Activated naive CD4-positive, alpha-beta T cell treated with anti-CD3 and anti-CD28 coated beads, Interleukin-2, amount 50 U/mL, for 24 hours (primary cell): ENCODE results near the gene TEX14.
"Not testable (repeated sequence)": the region's sequence is repeated elsewhere in the genome, so short reads cannot be mapped to it uniquely, and the experiment has no call there.

Experiments used
- H3K27ac Mint-ChIP-seq: one replicate; pipeline ENCODE4 v1.8.0; 2021; ENCODE audit warnings: mild to moderate bottlenecking, mixed read lengths
- H3K27me3 Mint-ChIP-seq: one replicate; pipeline ENCODE4 v1.8.0; 2021; ENCODE audit warnings: mixed read lengths
- H3K36me3 Mint-ChIP-seq: one replicate; pipeline ENCODE4 v1.8.0; 2021; ENCODE audit warnings: mixed read lengths
- H3K4me1 Mint-ChIP-seq: one replicate; pipeline ENCODE4 v1.8.0; 2021; ENCODE audit warnings: mixed read lengths
- H3K4me3 Mint-ChIP-seq: one replicate; pipeline ENCODE4 v1.8.0; 2021; ENCODE audit warnings: mild to moderate bottlenecking, mixed read lengths
- H3K9me3 Mint-ChIP-seq: one replicate; pipeline ENCODE4 v1.8.0; 2021; ENCODE audit warnings: mixed read lengths

TEX14 gene

DNA sequence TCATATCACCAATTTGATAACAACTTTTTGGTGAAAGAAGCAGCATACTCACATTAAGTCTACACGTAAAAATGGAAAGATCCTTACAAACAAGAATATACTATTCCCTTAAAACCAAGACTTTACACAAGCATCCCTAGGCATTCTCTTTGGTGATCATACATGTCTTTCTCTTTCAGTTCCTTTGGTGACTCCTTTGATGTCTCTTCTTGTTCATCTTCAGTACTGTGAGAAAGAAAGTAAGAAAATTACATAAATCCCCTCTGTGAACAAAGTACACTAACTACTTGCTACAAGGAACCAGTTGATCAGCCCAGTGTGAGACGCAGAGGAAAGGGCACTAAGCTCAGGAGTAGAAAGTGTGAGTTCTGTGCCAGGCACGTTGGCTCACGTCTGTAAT, 117.8 kb downstream of the TEX14 start:
- H3K4me1 Mint-ChIP-seq, result no peaks in the 10 kb centered on the region
- no peaks in the 10 kb centered on the region for H3K9me3 Mint-ChIP-seq
- H3K27me3 Mint-ChIP-seq, result no peaks in the 10 kb centered on the region
- H3K36me3 Mint-ChIP-seq, result no peaks in the 10 kb centered on the region
- H3K27ac Mint-ChIP-seq, result no peak overlapping the region
- no peak overlapping the region for H3K4me3 Mint-ChIP-seq

DNA sequence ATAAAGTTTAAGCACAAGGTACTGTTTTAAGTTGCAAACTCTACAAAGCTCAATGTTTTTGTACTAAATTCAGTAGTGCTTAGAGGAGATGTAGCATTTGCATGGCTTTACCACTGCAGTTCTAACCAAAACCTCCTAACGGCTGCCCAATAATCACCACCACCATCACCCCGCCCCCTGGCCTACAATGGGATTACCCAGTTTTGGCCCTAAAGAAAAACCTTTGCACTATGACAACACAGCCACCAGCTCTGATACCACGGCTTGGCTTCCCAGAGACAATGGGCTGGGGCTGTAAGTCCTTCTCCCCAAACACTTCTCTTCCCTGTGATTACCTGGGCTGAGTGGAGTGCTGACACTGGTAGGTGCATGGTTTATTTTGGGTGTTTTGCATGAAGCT, 119.0 kb downstream of the TEX14 start:
- Mint-ChIP-seq H3K9me3 (no peaks in the 10 kb centered on the region), H3K27me3 (no peaks in the 10 kb centered on the region), H3K4me3 (no peak overlapping the region), H3K27ac (no peak overlapping the region), H3K4me1 (no peaks in the 10 kb centered on the region), H3K36me3 (no peaks in the 10 kb centered on the region)

DNA sequence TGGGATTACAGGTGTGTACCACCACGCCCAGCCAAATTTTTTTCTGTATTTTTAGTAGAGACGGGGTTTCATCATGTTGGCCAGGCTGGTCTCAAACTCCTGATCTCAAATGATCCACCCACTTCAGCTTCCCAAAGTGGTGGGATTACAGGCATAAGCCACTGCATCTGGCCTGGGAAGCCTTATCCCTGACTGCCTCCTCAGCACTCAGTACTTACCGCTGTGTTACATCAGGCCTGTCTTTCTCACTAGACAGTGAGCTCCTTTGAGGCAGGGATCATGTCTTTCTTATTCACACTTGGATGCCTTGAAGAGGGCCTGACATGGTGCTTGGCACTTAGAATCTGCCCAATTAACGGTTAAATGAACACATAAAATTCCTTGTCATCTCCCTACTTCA, 121.1 kb downstream of the TEX14 start:
- no peak overlapping the region for H3K27ac Mint-ChIP-seq

DNA sequence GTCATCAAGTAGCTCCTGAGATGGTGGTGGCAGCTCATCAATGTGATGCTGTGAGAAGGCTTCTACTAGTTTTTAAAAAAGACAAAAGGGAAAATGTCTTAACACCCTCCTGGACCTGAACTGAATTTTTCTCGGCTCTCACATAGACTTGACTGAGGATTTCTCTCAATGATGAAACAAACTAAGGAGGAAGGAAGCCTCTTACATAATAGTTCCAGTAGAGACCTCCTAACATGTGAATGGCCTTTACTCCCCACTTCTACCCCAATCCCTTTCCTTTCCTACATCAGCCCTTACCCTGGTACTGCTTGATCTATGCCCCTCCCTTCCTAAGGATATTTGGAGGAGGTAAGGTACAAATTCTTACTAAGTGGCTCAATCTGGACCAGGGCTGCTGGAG, 122.6 kb downstream of the TEX14 start:
- no peaks in the 10 kb centered on the region for H3K27me3 Mint-ChIP-seq
- H3K4me3 Mint-ChIP-seq, result no peak overlapping the region
- H3K4me1 Mint-ChIP-seq, result no peaks in the 10 kb centered on the region
- no peaks in the 10 kb centered on the region for H3K36me3 Mint-ChIP-seq
- H3K27ac Mint-ChIP-seq, result no peak overlapping the region
- no peaks in the 10 kb centered on the region for H3K9me3 Mint-ChIP-seq

More for the DNA sequence above, 121.1 kb downstream of the TEX14 start:
- Mint-ChIP-seq H3K4me3 (no peak overlapping the region), H3K9me3 (no peaks in the 10 kb centered on the region), H3K4me1 (no peaks in the 10 kb centered on the region), H3K36me3 (no peaks in the 10 kb centered on the region), H3K27me3 (no peaks in the 10 kb centered on the region)

- H3K9me3 Mint-ChIP-seq, result no peaks in the 10 kb centered on the region
- H3K27me3 Mint-ChIP-seq, result no peaks in the 10 kb centered on the region
- no peak overlapping the region for H3K27ac Mint-ChIP-seq
- H3K4me1 Mint-ChIP-seq, result no peaks in the 10 kb centered on the region
- H3K4me3 Mint-ChIP-seq, result no peak overlapping the region
- H3K36me3 Mint-ChIP-seq, result no peaks in the 10 kb centered on the region
These were observed 123.6 kb downstream of the TEX14 start for GRCh38 chr17:58568044-58568799.

- no peaks in the 10 kb centered on the region for H3K36me3 Mint-ChIP-seq
These were observed 126.2 kb downstream of the TEX14 start for GRCh38 chr17:58565389-58566311.

GRCh38 chr17:58564971-58565370, 126.9 kb downstream of the TEX14 start:
- Mint-ChIP-seq H3K27me3 (no peaks in the 10 kb centered on the region), H3K27ac (no peak overlapping the region), H3K9me3 (no peaks in the 10 kb centered on the region)

More at GRCh38 chr17:58565389-58566311, 126.2 kb downstream of the TEX14 start:
- H3K9me3 Mint-ChIP-seq, result no peaks in the 10 kb centered on the region
- H3K4me3 Mint-ChIP-seq, result no peak overlapping the region
- no peak overlapping the region for H3K27ac Mint-ChIP-seq
- no peaks in the 10 kb centered on the region for H3K27me3 Mint-ChIP-seq
- H3K4me1 Mint-ChIP-seq, result no peaks in the 10 kb centered on the region

DNA sequence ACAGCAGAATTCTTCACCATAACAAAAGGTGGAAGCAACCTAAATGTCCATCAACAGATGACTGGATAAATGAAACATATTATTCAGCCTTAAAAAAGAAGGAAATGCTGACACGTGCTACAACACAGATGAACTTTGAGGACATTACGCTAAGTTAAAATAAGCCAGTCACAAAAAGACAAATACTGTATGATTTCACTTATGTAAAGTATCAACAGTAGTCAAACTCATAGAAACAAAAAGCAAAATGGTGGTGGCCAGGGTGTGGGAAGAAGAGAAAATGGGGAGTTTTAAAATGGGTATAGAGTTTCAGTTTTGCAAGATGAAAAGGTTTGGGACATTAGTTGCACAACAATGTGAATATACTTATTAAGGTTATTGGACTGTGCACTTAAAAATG, 127.6 kb downstream of the TEX14 start:
- Mint-ChIP-seq H3K4me3 (no peak overlapping the region), H3K4me1 (no peaks in the 10 kb centered on the region), H3K27me3 (peaks cover 1% of the 10 kb centered on the region), H3K36me3 (no peaks in the 10 kb centered on the region), H3K27ac (no peak overlapping the region), H3K9me3 (no peaks in the 10 kb centered on the region)

More at GRCh38 chr17:58564971-58565370, 126.9 kb downstream of the TEX14 start:
- no peaks in the 10 kb centered on the region for H3K4me1 Mint-ChIP-seq
- no peaks in the 10 kb centered on the region for H3K36me3 Mint-ChIP-seq
- no peak overlapping the region for H3K4me3 Mint-ChIP-seq

DNA sequence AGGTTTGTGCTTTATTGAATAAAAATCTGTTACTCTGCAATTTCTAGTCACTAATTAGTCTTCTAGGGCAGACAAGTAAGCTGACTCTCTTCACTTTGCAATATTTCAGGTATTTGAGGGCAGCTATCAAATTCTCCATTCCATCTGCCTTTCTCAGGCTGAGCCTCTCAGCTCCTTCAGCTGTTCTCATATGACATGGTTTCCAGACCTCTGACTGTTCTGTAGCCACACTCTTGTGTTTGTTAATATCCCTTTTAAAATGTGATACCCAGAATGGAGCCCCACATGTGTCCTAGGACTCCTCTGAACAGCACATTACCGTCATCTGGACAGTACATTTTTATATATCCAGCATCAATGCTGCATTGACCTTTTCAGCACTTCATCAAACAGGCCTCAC, 131.3 kb downstream of the TEX14 start:
- Mint-ChIP-seq H3K36me3 (no peaks in the 10 kb centered on the region), H3K27ac (no peak overlapping the region), H3K4me1 (peaks cover 6% of the 10 kb centered on the region), H3K4me3 (no peak overlapping the region), H3K27me3 (peaks cover 1% of the 10 kb centered on the region), H3K9me3 (no peaks in the 10 kb centered on the region)

DNA sequence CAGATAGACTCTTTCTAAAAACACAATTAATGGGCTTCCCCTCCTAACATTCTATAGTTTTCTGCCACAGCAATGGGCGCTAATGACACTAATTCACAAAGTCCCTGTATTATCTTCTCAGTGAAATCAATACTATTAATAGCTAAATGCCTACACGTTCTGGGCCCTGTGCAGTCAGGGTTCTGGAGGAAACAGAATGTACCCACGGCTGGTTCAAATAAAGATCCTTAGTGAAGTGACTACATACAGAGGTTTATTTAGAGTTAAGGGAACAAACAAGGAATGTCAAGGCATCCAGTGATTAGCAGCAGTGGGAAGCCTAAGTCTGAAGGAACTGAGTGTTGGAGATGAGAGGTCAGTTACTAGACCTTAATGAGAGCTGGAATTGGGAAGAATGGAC, 133.9 kb downstream of the TEX14 start:
- H3K4me3 Mint-ChIP-seq, result no peak overlapping the region
- H3K27ac Mint-ChIP-seq, result no peak overlapping the region
- no peaks in the 10 kb centered on the region for H3K9me3 Mint-ChIP-seq
- peaks cover 6% of the 10 kb centered on the region for H3K4me1 Mint-ChIP-seq
- peaks cover 1% of the 10 kb centered on the region for H3K27me3 Mint-ChIP-seq
- no peaks in the 10 kb centered on the region for H3K36me3 Mint-ChIP-seq

DNA sequence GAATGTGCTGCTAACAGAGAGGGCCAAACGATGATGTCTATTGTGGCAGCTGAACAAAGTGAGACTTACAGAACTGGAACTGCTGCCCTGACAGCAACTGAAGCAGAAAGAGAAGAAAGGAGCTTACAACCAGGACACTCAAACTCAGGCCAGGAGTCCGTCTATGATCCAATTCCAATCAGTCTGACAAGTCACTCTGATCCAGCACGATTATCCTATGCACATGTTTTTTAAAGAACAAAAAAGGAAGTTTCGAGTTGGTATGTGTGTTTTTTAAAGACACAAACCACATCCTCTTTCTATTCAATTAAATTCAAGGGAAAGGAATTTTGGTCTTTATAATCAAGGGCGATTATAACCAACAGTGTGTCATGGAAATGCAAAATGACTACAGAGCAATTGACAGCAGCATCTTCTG, 135.0 kb downstream of the TEX14 start:
- H3K36me3 Mint-ChIP-seq, result no peaks in the 10 kb centered on the region
- no peak overlapping the region for H3K4me3 Mint-ChIP-seq
- peaks cover 6% of the 10 kb centered on the region for H3K4me1 Mint-ChIP-seq
- H3K27ac Mint-ChIP-seq, result peak overlapping the region; percentile 60
- no peaks in the 10 kb centered on the region for H3K9me3 Mint-ChIP-seq
- H3K27me3 Mint-ChIP-seq, result peaks cover 1% of the 10 kb centered on the region

GRCh38 chr17:58555109-58555508, 136.7 kb downstream of the TEX14 start:
- H3K9me3 Mint-ChIP-seq, H3K4me1 Mint-ChIP-seq, H3K4me3 Mint-ChIP-seq, H3K36me3 Mint-ChIP-seq, H3K27me3 Mint-ChIP-seq, H3K27ac Mint-ChIP-seq: not testable (repeated sequence)

- no peak overlapping the region for H3K4me3 Mint-ChIP-seq
- H3K4me1 Mint-ChIP-seq, result no peaks in the 10 kb centered on the region
- no peaks in the 10 kb centered on the region for H3K27me3 Mint-ChIP-seq
- no peak overlapping the region for H3K27ac Mint-ChIP-seq
- H3K9me3 Mint-ChIP-seq, result no peaks in the 10 kb centered on the region
- H3K36me3 Mint-ChIP-seq, result no peaks in the 10 kb centered on the region
These were observed 150.6 kb downstream of the TEX14 start for GRCh38 chr17:58541249-58541648.

DNA sequence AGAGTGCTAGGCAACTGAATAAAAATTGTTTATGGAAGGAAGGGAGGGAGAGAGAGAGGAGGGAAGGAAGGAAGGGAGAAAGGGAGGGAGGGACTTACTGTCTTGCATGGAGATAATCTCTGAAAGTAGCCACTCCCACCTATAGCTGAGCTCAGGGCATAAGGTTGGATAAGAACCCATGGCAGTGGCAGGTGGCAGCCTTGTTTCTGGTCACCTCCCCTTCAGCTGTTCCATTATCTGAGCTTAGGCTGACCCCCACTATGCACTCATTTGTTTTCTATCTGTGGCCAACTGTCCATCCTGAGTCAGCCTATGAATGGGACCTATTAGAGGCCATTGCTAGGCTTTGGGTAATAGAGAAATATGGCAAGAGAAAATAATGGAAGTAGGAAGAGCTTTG, 152.1 kb downstream of the TEX14 start:
- H3K4me1 Mint-ChIP-seq, result no peaks in the 10 kb centered on the region
- no peaks in the 10 kb centered on the region for H3K27me3 Mint-ChIP-seq
- H3K36me3 Mint-ChIP-seq, result no peaks in the 10 kb centered on the region
- H3K4me3 Mint-ChIP-seq, result no peak overlapping the region
- no peaks in the 10 kb centered on the region for H3K9me3 Mint-ChIP-seq
- H3K27ac Mint-ChIP-seq, result no peak overlapping the region

DNA sequence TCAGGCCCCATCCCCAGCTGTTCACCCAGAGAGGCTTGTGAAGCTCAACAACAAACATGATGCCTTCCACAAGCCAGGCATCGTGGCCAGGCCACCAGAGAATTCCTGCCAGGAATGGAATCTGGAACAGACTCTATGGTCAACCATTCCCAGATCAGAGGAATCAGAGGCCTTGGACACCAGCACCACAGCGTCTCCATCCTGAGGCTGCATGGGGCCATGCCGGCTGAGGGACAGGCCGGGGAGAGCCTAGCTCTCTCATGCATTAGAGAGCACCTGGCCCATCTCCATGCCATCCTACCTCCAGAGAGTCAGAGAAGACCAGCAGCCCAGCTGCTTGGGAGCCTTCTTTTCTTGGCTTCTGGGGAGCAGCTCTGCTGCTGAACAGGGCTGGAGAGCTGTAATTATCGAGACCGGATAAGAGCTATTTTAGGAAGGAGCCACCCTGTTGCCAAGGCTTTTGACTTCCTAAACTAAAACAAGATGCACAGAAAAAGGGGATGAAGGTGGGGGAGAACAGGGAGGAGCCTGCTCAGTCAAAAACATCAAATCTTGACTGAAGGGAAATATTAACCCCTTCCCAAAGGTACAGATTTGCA, 152.9 kb downstream of the TEX14 start:
- Mint-ChIP-seq H3K36me3 (no peaks in the 10 kb centered on the region), H3K27me3 (no peaks in the 10 kb centered on the region), H3K4me1 (no peaks in the 10 kb centered on the region), H3K27ac (no peak overlapping the region), H3K9me3 (no peaks in the 10 kb centered on the region), H3K4me3 (no peak overlapping the region)

DNA sequence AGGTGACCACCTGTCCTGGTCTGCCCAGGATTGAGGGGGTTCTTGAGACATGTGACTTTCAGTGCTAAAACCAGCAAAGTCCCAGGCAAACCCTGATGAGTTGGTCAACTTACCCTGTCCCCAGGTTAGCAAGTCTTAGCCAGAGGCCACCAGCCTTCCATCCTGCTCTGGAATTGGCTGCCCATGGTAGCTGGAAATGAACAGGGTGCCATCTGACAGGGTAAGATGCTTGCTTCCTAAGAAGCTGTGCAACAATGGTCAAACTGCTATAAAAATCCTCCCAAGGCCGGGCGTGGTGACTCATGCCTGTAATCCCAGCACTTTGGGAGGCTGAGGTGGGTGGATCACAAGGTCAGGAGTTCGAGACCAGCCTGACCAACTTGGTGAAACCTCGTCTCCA, 154.6 kb downstream of the TEX14 start:
- peaks cover 6% of the 10 kb centered on the region for H3K27me3 Mint-ChIP-seq
- no peaks in the 10 kb centered on the region for H3K36me3 Mint-ChIP-seq
- H3K4me1 Mint-ChIP-seq, result no peaks in the 10 kb centered on the region
- no peak overlapping the region for H3K27ac Mint-ChIP-seq
- no peak overlapping the region for H3K4me3 Mint-ChIP-seq
- no peaks in the 10 kb centered on the region for H3K9me3 Mint-ChIP-seq
